Dedifferentiated amniotic fluid mesenchymal stem cell (primary cell): ENCODE results near the gene C22orf31.
"Not testable (repeated sequence)": the region's sequence is repeated elsewhere in the genome, so short reads cannot be mapped to it uniquely, and the experiment has no call there.

Experiments used
- DNase-seq: peaks from one replicate; pipeline ENCODE4 v3.0.0-alpha.2; 2016; ENCODE audit errors: extremely low spot score

C22orf31 gene

DNA sequence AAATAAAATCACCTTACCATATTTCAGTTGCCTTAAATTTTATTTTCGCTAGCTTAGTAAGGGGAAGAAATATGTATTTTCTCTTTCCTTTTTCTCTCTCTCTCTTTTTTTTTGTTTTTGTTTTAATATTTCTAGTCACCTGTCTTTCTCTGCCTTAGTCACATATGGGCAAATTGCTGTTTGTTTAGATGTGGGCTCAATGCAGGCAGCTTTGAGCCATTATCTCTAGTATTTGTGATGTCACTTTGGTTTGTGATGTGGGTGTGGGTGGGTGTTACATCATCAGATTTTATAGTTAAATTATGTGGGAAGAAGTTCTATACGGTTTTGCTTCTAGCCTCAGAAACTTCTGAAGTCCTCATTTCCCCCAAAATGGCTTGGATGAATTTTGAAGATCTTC, at the start of gene C22orf31:
Gene C22orf31 (minus strand): TSS at position 59 of the 400 bp plus-strand sequence. CDS start 39 bp downstream, at position 20.
- DNase-seq = no peak

GRCh38 chr22:29110946-29111345, 49.3 kb upstream of the C22orf31 start:
- no peak for DNase-seq

- DNase-seq = no peak
Measured at GRCh38 chr22:29109822-29110221, 48.2 kb upstream of the C22orf31 start.

- no peak for DNase-seq
Measured at GRCh38 chr22:29108137-29108536, 46.5 kb upstream of the C22orf31 start.

DNA sequence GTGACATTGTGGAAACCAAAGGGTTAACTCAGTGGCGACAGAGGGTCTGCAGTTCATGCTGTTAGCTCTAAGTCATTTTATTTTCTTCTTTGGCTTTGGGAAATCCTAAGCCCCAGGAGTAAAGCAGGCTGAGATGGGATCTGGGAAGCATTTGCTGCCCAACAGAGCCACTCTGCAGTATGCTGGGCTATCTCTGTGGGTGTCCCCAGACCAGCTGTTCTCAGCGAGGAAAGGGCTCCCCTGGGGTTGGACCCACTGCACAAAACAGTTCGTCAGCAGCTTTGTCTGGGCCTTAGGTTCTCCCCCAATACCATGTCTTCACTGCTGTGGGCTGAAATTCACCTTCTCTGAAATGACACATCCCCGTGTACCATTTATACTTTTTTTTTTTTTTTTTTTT, 45.2 kb upstream of the C22orf31 start:
- no peak for DNase-seq

DNA sequence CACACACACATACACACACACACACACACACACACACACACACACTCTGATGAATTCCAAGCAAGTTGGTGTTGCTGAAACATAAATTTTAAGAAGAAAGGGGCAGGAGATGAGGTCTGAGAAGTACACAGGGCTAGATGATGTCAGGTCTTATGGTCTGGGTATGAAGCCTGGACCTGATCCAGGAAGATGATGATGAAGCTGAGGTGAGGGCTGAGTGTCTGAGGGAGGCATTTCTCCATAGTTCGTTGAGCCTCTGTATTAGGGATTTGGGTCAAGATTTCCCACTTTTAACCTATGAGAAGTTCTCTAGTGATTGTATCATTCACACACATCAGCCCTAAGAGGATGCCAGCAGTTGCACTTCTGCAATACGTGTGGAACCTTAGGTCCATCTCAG, 43.8 kb upstream of the C22orf31 start:
- DNase-seq = no peak

DNA sequence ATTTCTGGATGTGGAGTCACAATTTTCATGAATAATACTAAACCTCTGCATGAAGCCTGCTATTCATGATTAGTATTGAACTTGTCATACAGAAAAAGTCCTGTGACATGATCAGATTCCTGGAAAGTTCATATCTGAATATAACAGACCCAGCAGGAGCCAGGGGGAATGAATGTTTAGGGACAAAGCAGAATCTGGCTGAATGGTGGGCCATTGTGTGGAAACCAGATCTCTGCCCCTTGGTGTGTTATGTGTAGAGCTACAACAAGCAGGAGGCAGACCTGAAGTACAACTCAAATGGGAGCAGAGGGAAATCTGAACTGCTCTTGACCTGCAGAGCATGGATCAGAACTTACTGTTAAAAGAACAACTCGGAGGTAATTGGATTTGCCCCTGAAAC, 41.5 kb upstream of the C22orf31 start:
- no peak for DNase-seq

GRCh38 chr22:29102300-29102699, 40.7 kb upstream of the C22orf31 start:
- DNase-seq = no peak

DNA sequence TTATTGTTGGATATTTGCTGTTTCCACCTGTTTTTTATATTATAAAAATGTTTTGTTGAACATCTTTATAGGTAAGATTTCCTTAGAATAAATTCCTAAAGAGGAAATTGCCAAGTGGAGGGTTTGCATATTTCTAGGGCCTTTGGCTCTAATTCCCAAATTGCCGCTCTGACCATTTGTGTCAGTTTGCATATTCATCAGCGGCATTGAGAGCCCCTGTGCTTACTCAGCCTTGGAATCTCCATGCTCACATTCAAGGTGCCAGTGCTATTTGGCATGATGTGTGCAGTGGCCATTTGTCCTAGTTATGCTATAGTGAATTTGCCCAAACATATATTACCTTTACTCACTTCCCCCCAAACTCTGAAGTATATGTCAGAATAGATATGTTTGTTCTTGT, 36.7 kb upstream of the C22orf31 start:
- DNase-seq = no peak

DNA sequence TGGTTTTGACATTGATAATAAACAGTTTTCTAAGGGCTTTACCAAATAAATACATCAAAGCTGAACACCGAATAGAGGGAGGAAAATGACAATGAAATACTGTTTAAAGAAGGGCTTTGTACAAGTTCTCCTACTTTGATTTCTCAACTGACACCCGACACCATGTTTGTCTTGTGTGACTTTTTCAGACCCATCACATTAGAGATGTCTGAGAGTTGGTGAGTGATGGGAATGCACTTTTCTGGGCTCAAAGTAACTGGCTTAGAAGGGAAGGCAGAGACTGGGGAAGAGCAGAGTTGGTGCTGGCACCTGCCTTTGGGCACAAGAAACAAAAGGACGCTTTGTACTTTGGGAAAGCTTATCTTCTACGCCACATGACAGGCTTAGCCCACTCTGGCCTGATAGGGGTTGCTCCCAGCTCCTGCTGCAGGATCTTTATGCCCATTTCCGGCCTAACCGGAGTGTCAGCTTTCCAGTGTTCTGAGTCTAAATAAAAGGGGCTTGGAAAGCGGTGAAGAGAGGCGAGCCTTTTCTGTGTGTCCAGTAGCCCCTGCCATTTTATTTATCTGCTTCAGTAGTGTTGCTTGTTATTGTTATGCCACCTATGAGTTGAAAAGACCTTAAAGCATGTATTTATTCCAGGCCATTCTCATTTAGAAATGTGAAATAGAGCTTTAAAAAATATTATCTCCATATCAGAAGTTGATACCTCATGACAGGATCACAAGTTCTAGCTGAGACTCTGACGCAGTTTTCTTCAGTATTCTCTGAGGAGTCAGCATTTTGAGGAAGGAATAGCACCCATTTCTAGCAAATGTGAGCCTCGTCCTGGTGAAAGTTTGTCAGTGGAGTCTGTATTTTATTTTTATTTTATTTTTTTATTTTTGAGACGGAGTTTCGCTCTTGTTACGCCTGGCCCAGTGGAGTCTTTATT, 35.4 kb upstream of the C22orf31 start:
- DNase-seq = no peak

DNA sequence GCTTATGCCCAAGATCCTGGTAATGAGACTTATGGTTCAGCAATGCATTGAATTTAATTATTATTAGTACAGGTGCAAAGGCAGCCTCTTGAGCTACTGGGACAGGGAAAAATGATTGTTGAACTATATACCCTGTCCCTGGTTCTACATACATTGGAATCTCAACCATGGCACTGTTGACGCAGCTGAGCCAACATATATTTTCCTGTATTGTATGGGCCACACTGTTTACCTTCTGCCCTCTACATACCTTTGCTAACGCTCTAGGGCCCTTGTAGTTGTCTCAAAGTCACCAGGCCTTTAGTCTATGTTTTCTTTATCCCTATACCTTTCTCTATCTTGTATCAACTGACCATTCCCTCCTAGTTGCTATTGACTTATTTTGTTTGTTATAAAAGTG, 33.8 kb upstream of the C22orf31 start:
- DNase-seq = no peak

- peak; percentile 73 for DNase-seq
Measured at GRCh38 chr22:29093501-29094300, 32.1 kb upstream of the C22orf31 start.

- no peak for DNase-seq
Measured at GRCh38 chr22:29093030-29093429, 31.4 kb upstream of the C22orf31 start.

DNA sequence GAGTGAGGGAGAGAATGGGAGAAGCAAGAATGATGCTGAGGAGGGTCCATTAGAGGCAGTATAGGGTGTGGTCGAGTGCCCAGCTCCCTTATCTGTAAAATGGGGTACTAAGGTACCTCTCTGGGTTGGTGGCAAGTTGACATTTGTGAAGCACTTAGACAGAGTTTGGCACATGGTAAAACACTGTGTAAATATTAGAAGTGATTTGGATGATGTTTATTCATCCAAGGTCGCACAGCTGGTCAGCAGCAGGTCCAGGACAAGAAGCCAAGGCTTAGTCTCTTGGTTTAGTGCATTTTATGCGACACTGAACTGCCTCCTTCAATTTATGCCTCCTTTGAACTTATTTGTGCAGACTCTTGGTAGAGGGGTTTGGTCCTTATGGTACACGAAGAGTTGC, 30.6 kb upstream of the C22orf31 start:
- no peak for DNase-seq

DNA sequence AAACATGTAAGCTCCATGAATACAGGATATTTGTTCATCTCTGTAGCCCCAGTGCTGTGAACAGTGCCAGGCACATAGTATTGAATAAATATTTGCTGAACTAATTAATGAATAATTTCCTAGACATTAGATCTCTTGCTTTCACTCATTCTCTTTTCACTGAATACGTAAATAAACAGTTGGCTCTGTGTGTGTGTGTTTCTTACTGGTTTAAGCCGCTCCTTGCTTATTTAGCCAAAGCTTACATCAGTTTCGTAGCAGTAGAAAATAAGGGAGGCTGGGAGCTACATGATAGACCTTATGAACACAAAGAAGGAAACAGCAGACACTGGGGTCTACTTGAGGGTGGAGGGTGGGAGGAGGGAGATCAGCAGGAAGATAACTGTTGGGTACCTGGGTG, 28.4 kb upstream of the C22orf31 start:
- no peak for DNase-seq

DNA sequence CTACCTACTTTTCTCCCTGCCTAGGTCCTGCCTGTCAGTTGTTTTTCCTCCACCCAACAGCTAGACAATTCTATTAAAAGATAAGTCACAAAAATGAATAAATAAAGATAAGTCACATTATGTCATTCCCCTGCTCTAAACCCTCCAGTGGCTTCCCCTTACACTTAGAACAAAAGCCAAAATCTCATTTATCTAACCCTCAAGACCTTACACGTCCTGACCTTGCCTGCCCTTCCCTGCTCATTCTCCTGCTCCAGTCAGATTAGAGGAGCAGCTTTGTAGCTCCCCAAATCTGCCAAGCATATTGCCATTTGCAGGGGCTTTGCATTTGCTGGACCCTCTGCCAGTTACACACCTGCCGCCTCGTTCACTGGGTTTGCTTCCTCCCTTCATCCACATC, 27.9 kb upstream of the C22orf31 start:
- no peak for DNase-seq

- no peak for DNase-seq
Measured at GRCh38 chr22:29088809-29089208, 27.2 kb upstream of the C22orf31 start.

DNA sequence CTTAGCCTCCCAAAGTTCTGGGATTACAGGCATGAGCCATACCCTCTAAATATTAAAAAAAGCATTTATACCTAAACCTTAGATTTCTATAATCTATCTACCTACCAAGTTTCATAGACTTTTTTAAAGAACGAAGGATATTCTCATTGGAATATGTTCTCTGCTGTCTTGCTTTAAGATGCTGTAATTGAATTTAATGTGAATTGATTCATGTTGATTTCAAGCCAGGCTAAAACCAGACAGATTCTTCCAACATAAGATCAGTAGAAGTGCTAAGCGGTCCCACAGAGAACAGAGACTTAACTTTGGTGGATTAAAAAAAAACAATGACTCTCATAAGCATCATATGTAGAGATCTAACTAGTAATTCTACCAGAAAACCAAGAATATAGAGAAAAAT, 25.4 kb upstream of the C22orf31 start:
- no peak for DNase-seq

DNA sequence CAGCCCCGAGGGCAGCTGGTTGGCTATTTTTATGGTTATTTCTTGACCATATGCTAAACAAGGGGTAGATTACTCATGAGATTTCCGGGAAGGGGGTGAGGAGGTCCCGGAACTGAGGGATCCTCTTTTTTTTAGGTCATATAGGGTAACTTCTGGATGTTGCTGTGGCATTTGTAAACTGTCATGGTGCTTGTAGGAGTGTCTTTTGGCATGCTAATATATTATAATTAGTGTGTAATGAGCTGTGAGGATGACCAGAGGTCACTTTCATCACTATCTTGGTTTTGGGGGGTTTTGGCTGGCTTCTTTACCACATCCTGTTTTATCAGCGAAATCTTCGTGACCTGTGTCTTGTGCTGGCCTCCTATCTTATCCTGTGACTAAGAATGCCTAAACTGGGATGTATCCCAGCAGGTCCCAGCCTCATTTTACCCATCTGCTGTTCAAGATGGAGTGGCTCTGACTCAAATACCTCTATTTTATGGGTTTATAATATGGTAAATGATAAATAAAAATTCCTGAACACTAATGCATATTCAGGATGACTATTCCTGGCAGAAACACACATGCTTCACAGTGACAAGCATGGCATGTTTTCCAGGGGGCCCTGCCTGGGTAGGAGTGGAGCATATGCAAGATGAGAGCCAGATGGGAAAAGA, 22.4 kb upstream of the C22orf31 start:
- no peak for DNase-seq

DNA sequence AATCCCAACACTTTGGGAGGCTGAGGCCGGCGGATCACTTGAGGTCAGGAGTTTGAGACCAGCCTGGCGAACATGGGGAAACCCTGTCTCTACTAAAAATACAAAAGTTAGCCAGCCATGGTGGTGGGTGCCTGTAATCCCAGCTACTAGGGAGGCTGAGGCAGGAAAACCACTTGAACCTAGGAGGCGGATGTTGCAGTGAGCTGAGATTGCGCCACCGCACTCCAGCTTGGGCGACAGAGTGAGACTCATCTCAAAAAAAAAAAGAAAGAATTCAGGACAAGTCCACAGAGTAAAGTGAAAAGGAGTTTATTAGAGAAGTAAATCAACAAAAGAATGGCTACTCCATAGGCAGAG, 21.9 kb upstream of the C22orf31 start:
- not testable (repeated sequence) for DNase-seq

DNA sequence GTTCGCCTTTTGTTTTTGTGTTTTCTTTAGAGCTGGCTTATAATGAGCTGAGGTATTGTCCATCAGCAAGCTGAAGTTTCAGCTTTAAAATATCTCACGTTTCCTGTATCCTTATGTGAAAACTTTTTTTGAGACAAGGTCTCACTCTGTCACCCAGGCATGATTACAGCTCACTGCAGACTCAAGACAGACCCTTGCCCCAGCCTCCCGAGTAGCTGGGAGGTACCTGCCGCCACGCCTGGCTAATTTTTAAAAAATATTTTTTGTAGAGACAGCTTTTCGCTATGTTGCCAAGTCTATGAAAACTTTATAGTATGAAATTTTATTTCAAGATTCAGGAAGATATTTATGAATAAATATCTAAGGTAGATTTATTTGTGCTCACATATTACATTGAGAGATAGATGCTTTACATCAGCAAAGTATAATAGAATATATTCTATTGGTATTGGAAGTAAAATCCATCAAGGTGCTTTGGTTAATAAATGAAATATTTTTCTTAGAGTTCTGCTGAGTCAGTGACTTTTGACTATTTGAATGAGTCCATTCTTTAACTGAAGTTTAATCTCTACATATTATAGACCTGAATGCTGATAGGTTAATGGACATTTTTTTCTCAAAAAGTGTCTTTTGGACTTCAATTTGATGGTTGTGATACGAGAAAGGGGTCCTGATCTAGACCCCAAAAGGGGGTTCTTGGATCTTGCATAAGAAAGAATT, 21.4 kb upstream of the C22orf31 start:
- no peak for DNase-seq
